ENCODE measurements around the gene ABCB8.

GRCh38 chr7:151024435-151025056, 3.7 kb upstream of the ABCB8 start, which contains the start of gene ATG9B:
- TF ChIP-seq CTCF (optimal IDR thresholded peaks at IDR 0.05 in 1 of 3, IDR thresholded peaks at IDR 0.05 in 1 of 3, conservative IDR thresholded peaks at IDR 0.05 in 1 of 3; ENCODE audit: extremely low read depth in 1 of 3, insufficient read depth in 2 of 3, low read length in 3 of 3) = no peak
- TF ChIP-seq EZH2 (IDR thresholded peaks at IDR 0.05; ENCODE audit: low read length) = no peak

Measured in keratinocyte (primary cell).